Right lobe of liver (tissue), 4 donors: ENCODE data around the gene GGT1.

Experiments
- POLR2A ChIP-seq: fragments of 450-650 bp; IDR thresholded peaks from one replicate; pipeline ENCODE4 v1.6.1; 2017; ENCODE audit warnings: antibody characterized with exemption, mild to moderate bottlenecking
- TF ChIP-seq, protein P1 (sequence below), 4 donors: fragments of 200-600 bp in 3 of 4; fragments of 450-650 bp in 1 of 4; IDR thresholded peaks; one replicate each; pipeline versions ENCODE4 v1.5.1 to v1.8.0; 2016 to 2022; ENCODE audit warnings: antibody characterized with exemption in 4 of 4, mild to moderate bottlenecking in 2 of 4
- donor health status: DM: no; HTN: no; CAD: no.
- donor health status: DM: no; HTN: no; CAD: no.
- donor health status: DM: no; HTN: yes; CAD: no.

GRCh38 chr22:24559471-24559870 is 43.5 kb upstream of the GGT1 start:
- TF ChIP-seq POLR2A: no peak
- TF ChIP-seq, protein P1, sequence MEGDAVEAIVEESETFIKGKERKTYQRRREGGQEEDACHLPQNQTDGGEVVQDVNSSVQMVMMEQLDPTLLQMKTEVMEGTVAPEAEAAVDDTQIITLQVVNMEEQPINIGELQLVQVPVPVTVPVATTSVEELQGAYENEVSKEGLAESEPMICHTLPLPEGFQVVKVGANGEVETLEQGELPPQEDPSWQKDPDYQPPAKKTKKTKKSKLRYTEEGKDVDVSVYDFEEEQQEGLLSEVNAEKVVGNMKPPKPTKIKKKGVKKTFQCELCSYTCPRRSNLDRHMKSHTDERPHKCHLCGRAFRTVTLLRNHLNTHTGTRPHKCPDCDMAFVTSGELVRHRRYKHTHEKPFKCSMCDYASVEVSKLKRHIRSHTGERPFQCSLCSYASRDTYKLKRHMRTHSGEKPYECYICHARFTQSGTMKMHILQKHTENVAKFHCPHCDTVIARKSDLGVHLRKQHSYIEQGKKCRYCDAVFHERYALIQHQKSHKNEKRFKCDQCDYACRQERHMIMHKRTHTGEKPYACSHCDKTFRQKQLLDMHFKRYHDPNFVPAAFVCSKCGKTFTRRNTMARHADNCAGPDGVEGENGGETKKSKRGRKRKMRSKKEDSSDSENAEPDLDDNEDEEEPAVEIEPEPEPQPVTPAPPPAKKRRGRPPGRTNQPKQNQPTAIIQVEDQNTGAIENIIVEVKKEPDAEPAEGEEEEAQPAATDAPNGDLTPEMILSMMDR (IDR thresholded peaks at IDR 0.05): no peak
